GM12875 (cell line): ENCODE data around the gene CORO6.

Experiments
- H3K4me3 ChIP-seq: one replicate; pipeline ENCODE4 v1.5.1; 2011; ENCODE audit warnings: low read depth, low read length, control low read depth
- CTCF ChIP-seq: IDR thresholded peaks from 2 replicates; pipeline ENCODE4 v1.5.1; 2011; ENCODE audit warnings: low read depth, mild to moderate bottlenecking, control low read depth, inconsistent platforms, low read length, moderate library complexity, borderline replicate concordance; ENCODE audit not compliant: insufficient read depth

CORO6 gene

GRCh38 chr17:29613856-29614255 is 8.9 kb downstream of the CORO6 start:
- peak overlapping the region; percentile 44 for H3K4me3 ChIP-seq
- TF ChIP-seq CTCF: no peak

GRCh38 chr17:29613352-29613837 is 9.3 kb downstream of the CORO6 start:
- TF ChIP-seq CTCF: peak; percentile 94
- peak overlapping the region; percentile 44 for H3K4me3 ChIP-seq

- H3K4me3 ChIP-seq: peak overlapping the region; percentile 44
- no peak for TF ChIP-seq CTCF
These were observed 10.1 kb downstream of the CORO6 start for GRCh38 chr17:29612404-29613280.

- TF ChIP-seq CTCF: no peak
- no peak overlapping the region for H3K4me3 ChIP-seq
These were observed 10.7 kb downstream of the CORO6 start for GRCh38 chr17:29612094-29612403.

GRCh38 chr17:29611351-29612093 is 11.2 kb downstream of the CORO6 start:
- no peak for TF ChIP-seq CTCF
- no peak overlapping the region for H3K4me3 ChIP-seq

GRCh38 chr17:29610395-29610794 is 12.3 kb downstream of the CORO6 start:
- TF ChIP-seq CTCF: no peak

More at GRCh38 chr17:29610395-29610794, 12.3 kb downstream of the CORO6 start:
- H3K4me3 ChIP-seq: no peak overlapping the region
